Loucy (cell line): ENCODE results near the gene CXCR6.

Experiments used
- EZH2phosphoT487 ChIP-seq: fragments of 200-600 bp; IDR thresholded peaks from 2 replicates; pipeline ENCODE4 v1.6.1; 2018; ENCODE audit warnings: antibody characterized with exemption, mild to moderate bottlenecking, moderate library complexity, borderline replicate concordance
- TF ChIP-seq, protein P1 (sequence below): fragments of 200-600 bp; sonication (generic); conservative IDR thresholded peaks from 2 replicates; pipeline ENCODE4 v1.5.1; 2014; ENCODE audit warnings: mild to moderate bottlenecking, antibody characterized with exemption, low read length

DNA sequence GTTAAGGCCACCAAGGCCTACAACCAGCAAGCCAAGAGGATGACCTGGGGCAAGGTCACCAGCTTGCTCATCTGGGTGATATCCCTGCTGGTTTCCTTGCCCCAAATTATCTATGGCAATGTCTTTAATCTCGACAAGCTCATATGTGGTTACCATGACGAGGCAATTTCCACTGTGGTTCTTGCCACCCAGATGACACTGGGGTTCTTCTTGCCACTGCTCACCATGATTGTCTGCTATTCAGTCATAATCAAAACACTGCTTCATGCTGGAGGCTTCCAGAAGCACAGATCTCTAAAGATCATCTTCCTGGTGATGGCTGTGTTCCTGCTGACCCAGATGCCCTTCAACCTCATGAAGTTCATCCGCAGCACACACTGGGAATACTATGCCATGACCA, 3.6 kb downstream of the CXCR6 start:
- TF ChIP-seq, protein P1, sequence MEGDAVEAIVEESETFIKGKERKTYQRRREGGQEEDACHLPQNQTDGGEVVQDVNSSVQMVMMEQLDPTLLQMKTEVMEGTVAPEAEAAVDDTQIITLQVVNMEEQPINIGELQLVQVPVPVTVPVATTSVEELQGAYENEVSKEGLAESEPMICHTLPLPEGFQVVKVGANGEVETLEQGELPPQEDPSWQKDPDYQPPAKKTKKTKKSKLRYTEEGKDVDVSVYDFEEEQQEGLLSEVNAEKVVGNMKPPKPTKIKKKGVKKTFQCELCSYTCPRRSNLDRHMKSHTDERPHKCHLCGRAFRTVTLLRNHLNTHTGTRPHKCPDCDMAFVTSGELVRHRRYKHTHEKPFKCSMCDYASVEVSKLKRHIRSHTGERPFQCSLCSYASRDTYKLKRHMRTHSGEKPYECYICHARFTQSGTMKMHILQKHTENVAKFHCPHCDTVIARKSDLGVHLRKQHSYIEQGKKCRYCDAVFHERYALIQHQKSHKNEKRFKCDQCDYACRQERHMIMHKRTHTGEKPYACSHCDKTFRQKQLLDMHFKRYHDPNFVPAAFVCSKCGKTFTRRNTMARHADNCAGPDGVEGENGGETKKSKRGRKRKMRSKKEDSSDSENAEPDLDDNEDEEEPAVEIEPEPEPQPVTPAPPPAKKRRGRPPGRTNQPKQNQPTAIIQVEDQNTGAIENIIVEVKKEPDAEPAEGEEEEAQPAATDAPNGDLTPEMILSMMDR = no peak
- no peak for TF ChIP-seq EZH2phosphoT487
